IPS DF 19.7 (cell line): ENCODE data around the gene ZMIZ1.
"Not testable (repeated sequence)": the region's sequence is repeated elsewhere in the genome, so short reads cannot be mapped to it uniquely, and the experiment has no call there.

Experiments
- DNase-seq: peaks from one replicate; pipeline ENCODE4 v3.0.0-alpha.2; 2013; ENCODE audit warnings: low read depth, low spot score

The ZMIZ1 gene

GRCh38 chr10:79262959-79263746 lies 194.4 kb downstream of the ZMIZ1 start:
- DNase-seq: no peak

DNA sequence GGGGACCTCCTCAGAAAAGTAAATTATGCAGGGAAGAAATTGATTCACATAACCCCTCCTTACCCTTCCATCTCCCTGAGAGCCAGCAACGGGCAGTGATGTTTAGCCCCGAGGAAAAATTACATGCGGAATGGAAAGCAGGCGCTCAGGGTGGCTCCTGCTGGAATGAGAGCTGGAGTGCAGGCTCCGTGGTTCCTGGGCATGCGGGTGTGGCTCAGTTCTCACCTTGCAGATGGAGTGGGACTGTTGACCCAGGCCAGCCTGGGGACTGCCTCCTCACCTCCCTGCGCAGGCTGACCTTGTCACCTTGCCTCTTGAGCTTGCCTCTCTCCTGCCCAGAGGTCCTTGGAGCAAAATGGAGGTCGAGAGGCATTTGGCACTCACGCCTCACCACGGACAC lies 195.2 kb downstream of the ZMIZ1 start:
- no peak for DNase-seq

- DNase-seq: no peak
Observed at GRCh38 chr10:79264942-79265341, 196.2 kb downstream of the ZMIZ1 start.

- DNase-seq: no peak
Observed at GRCh38 chr10:79266084-79266483, 197.3 kb downstream of the ZMIZ1 start.

DNA sequence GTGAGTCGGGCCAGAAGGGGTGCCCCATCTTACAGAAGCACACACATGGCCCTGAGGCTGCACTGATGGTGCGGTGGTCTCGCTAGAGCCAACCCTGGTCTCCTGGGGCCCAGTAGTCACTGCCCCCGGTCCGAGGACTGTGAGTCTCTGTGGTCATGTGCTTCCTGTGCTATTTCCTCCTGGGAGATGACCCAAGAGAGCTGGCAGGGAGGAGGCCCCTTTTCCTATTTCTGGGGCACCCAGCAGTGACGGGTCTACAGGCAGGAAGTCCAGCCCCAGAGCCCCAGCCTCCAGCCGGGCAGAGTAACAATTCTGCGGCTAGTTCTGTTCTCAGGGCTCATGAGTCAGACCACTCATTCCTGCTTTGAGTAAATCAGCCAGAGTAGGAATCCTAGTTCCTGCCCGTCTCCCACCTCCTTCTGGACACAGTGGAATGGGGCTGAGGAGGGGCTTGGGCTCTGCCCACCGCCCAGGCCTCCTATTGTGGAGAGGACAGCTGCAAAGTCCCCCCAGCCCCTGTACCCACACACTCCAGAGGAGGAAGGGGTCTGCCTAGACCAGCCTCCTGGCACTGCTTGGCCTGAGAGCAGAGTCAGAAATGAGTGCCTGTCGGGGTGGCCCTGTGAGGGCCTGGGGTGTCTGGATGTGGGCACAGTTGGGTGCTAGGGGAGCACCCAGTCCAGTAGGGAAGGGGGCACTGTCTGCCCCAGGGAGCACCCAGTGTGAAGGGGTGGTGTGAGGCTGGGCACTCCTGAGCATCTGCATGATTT lies 198.0 kb downstream of the ZMIZ1 start:
- no peak for DNase-seq

DNA sequence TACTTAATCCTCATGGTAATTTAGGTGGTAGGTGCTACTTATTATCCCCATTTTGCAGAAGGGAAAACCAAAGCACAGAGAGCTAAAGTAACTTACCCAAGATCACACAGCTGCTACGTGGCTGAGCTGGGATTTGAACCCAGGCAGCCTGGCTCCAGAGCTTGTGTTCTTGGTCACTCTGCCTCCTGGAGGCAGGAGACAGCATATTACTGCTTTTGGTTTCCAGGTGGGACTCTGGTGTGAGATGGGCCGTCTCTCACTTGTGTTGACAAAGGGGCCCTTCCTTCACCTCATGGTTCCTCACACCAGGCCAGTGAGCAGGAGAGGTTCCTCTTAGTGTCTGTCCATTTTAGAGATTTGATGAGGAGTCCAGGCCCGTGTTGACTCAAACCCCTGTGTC lies 198.7 kb downstream of the ZMIZ1 start:
- no peak for DNase-seq

- no peak for DNase-seq
Observed at GRCh38 chr10:79268161-79268601, 199.4 kb downstream of the ZMIZ1 start.

DNA sequence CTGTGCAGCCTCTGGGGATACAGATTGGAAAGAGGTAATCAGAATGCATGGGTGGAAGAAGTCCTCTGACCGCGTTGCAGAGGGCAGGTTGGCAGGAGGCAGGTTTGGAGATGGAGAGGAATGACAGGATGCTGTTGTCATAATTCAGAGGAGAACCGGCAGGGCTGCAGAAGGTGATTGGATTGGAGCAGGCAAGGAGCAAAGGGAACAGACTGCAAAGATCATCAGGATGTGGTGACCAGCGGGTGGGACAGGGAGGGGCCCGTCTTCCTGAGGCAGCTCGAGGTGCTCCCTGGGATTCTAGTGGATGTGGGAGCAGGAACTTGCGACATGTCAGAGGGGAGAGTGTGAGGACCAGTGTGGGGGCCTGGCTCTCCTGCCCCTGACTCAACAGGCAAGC lies 200.0 kb downstream of the ZMIZ1 start:
- no peak for DNase-seq

GRCh38 chr10:79269443-79269842 lies 200.7 kb downstream of the ZMIZ1 start:
- no peak for DNase-seq

GRCh38 chr10:79269969-79270368 lies 201.2 kb downstream of the ZMIZ1 start:
- DNase-seq: no peak

- DNase-seq: no peak
Observed at GRCh38 chr10:79270466-79271246, 201.9 kb downstream of the ZMIZ1 start.

DNA sequence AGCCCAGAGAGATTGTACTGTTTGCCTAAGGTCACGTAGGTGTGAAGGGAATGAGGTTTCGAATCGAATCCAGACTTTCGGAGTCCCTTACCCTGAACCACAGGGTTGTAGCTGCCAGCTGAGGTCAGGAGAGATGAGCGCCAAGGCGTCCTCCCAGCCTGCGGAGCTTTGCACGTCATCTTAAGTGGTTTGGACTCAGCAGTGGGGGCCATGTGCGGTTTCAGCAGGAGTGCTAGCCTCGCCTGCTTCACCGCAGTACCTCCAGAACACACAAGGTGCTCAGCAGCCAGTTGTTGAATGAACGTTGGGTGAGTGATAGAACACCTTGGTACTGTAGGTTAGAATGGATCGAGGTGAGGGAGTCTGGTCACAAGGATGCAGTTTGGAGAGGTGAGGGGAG lies 203.6 kb downstream of the ZMIZ1 start:
- DNase-seq: no peak

DNA sequence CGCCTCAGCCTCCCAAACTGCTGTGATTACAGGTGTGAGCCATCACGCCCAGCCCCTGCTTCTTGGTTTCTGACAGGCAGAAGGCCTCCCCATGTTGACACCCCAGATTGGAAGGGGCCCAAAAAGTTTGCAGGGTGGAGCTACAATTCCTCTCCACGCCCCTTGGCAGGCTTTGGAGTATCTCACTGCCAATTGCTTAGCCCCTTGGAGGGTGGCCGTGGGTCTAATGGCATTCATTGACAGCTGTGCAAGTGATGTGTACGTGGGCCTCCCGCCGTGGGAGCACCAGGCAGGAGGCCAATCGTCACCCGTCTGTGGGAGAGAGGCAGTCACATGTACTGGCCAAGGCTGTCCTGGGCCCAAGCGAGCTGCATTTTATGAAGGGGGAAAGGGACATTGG lies 204.8 kb downstream of the ZMIZ1 start:
- DNase-seq: no peak

GRCh38 chr10:79274279-79275104 lies 205.7 kb downstream of the ZMIZ1 start:
- DNase-seq: no peak

GRCh38 chr10:79275105-79275430 lies 206.3 kb downstream of the ZMIZ1 start:
- DNase-seq: no peak

- no peak for DNase-seq
Observed at GRCh38 chr10:79275431-79275851, 206.7 kb downstream of the ZMIZ1 start.

GRCh38 chr10:79277579-79278269 lies 209.0 kb downstream of the ZMIZ1 start:
- DNase-seq: no peak

DNA sequence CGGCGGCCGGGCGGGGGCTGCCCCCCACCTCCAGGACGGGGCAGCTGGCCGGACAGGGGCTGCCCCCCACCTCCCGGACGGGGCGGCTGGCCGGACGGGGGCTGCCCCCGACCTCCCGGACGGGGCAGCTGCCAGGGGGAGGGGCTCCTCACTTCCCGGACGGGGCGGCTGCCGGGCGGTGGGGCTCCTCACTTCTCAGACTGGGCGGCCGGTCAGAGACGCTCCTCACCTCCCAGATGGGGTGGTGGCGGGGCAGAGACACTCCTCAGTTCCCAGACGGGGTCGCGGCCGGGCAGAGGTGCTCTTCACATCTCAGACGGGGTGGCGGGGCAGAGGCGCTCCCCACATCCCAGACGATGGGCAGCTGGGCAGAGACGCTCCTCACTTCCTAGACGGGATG lies 210.3 kb downstream of the ZMIZ1 start:
- DNase-seq: not testable (repeated sequence)

DNA sequence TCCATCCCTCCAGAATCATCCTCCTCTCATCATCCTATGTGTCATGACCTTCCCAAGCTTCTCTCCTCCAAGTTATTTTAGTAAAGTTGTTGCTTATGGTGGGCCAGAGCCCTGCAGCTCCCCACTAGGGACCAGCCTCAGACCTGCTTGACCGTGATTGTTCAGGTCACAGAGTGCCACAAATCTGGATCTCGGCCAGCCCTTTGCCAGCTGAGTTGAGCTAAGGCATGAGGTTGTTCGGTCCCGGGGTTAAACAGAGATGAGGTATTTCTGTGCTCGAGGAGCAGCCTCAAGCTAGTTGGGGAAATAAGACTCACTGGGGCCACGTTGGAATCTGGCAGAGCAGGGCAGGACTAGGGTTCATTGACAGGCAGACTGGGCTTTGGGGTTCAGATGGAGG lies 212.2 kb downstream of the ZMIZ1 start:
- no peak for DNase-seq

GRCh38 chr10:79282388-79282787 lies 213.6 kb downstream of the ZMIZ1 start:
- no peak for DNase-seq

DNA sequence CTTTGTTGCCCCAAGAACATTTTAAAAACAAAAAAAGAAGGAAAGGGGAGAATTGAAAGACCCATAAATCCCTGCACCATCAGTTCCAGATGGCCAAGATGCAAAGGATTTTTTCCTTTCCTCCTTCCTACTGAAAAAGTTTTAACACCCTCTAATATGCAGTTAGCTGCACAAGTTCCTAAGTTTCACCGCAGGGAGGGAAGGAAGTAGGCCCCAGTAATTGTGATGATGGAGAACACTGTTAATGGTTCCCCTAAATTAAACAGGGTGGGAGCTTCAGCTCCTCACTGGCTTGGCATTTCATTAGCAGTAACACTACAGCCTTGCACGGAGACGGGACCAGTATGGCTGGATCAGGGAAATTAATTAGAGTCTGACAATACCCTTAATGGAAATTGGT lies 214.8 kb downstream of the ZMIZ1 start:
- no peak for DNase-seq
